ENCODE data around the gene MEIS2.

Gene MEIS2

DNA sequence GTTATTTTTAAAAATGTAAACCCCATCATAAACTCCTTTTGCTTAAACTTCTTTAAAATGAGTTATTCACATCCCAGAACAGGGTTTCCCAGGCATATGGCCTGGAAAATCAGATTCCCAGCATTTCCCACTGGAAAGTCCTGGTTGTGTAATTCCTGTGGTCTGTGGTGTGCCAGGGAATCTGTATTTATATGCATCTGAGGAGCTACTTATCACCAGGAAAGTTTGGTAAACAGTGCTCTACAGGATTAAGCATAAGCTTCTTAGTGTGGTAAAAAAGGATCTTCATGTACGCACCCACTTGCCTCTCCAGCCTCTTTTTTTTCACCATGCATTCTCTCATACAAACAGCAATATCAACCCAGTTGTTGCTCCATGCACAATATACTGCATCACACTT lies 28.2 kb downstream of the MEIS2 start:
- no peak for DNase-seq

- DNase-seq, result no peak
Measured at GRCh38 chr15:37071134-37071533, 29.2 kb downstream of the MEIS2 start.

GRCh38 chr15:37070686-37071085 lies 29.7 kb downstream of the MEIS2 start:
- DNase-seq, result no peak

DNA sequence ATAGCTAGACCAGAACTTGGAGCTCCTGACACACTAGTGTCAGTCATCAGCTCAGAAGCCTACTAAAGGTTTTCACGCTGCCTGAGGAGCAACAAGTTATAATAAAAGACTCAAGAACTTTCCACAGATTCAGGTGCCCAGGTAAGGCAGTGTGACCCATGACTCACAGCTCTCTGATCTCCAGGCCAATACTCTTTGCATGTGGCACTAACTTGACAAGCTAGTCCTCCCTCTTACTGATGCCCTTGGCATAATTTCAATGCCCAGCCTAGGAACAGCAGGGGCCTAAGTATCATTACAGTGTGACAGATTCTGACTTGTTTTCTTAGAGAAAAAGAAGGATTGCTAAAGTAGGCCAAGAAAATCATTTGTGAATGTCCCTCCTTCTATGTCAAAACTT lies 38.4 kb downstream of the MEIS2 start:
- no peak for DNase-seq

- no peak for DNase-seq
Measured at GRCh38 chr15:37059086-37059485, 41.3 kb downstream of the MEIS2 start.

GRCh38 chr15:37058316-37058985 lies 41.9 kb downstream of the MEIS2 start:
- no peak for DNase-seq

DNA sequence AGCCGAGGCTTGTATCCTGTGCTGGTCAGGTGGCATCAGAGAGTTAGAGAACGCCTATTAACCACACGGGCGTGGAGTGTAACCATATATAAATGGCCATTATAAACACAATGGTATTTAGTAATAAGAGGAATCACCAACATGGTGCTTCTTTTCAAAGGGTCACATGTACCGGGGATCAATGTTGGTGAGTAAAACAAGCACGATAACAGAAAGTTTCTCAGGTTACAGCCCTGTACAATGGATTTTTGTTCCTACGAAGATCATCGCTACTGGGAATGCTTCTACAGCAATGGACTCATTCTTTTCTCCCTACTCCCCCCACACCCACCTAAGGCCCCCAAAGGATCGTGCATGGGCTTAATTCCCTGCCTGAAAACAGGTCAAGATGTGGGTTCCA lies 42.5 kb downstream of the MEIS2 start:
- no peak for DNase-seq

DNA sequence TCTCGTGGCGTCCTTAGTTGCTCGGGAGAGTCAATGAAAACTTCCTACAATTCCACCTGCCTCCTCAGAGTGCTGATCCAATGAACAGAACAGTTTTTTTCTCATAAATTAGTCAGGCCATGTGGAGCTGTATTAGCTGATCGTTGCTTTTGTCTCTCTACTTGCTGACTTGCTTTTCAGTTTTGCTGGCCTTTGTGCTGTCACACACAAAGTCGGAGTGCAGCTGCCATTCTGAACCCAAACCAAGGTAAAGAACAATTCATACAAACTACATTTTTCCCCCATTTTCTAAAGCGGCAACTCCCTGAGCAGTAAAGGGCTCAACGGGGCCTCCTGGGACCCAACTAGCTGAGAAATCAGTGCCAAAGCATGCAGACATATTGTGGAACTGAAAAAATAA lies 43.1 kb downstream of the MEIS2 start:
- DNase-seq, result no peak

- no peak for DNase-seq
Measured at GRCh38 chr15:37056177-37057121, 43.9 kb downstream of the MEIS2 start.

- DNase-seq, result no peak
Measured at GRCh38 chr15:37055481-37055880, 44.9 kb downstream of the MEIS2 start.

DNA sequence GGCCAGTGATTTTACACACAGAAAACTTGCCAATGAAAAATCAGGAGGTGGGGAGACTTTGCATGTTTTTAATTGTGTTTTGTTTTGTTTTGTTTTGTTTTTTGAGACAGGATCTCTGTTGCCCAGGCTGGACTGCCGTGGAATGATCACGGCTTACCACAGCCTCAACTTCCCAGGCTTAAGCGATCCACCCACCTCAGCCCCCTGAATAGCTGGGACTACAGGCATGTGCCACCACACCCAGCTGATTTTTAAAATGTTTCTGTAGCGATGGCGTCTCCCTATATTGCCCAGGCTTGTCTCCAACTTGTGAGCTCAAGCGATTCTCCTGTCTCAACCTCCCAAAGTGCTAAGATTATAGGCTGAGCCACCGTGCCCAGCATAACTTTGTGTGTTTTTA lies 46.0 kb downstream of the MEIS2 start:
- no peak for DNase-seq

DNA sequence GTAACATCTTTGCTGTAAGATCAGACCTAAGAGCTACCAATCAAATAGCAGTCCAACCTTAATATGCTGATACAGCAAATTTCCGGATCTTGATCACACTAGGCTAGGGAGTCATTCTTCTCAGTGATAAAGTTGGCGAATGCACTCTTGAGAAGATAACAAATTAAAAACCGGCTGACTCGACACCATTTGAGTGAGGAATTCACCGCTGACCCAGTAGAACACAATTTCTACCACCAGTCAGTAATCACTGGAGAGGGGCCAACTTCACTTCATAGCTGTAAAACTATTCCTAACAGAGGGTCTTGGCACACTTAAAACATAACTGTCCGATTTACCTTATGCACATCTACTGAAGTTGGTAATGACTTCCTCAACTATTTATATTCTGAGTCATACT lies 47.2 kb downstream of the MEIS2 start:
- DNase-seq, result no peak

DNA sequence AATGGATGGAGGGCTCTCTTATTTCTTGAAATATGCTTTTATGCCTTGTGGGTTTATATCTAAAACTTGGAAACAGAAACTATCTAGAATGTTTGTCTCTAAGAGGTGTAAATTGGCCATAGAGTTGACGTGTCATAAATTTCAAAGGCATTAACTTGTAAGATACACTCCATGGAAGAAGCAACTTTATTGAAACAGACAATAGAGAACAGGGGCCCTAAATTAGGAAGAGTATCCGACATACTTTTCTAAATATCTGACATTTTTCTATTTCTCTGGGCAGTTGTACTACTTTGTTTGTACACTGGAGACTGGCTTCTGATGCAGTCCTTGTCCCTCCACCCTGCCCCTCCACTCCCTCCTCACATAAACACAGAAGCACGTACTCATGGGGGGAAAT lies 50.0 kb downstream of the MEIS2 start:
- DNase-seq, result no peak

GRCh38 chr15:37046876-37047614 lies 53.3 kb downstream of the MEIS2 start:
- DNase-seq, result no peak

GRCh38 chr15:37045859-37046740 lies 54.2 kb downstream of the MEIS2 start:
- DNase-seq, result no peak

- DNase-seq, result no peak
Measured at GRCh38 chr15:37044915-37045648, 55.3 kb downstream of the MEIS2 start.

- no peak for DNase-seq
Measured at GRCh38 chr15:37041836-37042235, 58.5 kb downstream of the MEIS2 start.

GRCh38 chr15:37041042-37041441 lies 59.3 kb downstream of the MEIS2 start:
- no peak for DNase-seq

DNA sequence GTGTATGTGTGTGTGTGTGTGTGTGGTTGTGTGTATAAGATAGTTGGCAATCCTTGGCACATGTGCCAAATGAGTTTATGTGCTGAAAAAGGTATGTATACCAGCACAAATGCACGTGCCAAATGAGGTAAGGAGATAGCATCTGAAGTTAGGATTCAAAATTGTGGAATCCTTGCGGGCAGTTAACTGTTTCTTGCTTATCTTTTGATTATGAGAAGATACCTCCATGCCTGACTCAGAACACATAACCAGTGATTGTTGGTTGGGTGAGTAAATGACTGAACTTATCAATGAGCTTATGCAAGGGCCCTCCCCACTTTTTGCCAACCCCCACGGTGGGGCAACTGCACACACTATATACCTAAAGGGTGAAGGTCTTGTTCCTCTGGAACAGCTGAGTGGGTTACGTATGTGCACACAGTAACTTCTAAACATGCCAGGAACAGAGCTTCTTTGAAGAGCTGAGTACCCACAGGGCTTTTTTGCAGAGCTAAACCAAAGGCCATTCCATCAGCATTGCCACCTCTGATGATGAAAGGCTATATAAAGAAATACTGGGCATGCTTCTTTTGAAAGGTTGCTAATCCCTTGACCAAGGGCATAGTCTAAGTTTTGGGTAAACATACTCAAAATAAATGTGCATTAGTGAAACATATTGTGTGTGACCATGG lies 60.1 kb downstream of the MEIS2 start:
- DNase-seq, result no peak

DNA sequence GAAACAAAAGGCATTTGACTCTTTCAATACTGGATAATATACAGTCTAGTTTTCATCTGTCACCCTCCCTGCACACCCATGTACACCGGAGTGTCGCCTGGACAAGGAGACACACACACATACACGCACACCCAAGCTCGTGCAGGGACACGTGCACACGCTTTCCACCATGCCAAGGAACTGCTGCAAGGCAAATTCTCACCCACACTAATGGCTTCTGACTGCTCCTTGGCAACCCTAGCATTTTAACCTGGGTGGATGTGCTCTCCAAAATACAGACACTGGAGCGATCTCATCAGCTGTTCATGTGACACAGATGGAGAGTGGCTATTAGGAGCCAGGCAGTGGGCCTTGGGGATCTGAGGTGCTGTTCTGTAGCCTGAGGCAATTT lies 61.6 kb downstream of the MEIS2 start:
- DNase-seq, result no peak
